DMS114 treated with DMSO at 0.1 percent for 48 hours (cell line): ENCODE results near the gene PER1.

Source experiments
- DNase-seq: peaks from one replicate; lab custom pipeline; 2025; ENCODE audit not compliant: unreplicated experiment; lab: John Stamatoyannopoulos, UW

The PER1 gene

DNA sequence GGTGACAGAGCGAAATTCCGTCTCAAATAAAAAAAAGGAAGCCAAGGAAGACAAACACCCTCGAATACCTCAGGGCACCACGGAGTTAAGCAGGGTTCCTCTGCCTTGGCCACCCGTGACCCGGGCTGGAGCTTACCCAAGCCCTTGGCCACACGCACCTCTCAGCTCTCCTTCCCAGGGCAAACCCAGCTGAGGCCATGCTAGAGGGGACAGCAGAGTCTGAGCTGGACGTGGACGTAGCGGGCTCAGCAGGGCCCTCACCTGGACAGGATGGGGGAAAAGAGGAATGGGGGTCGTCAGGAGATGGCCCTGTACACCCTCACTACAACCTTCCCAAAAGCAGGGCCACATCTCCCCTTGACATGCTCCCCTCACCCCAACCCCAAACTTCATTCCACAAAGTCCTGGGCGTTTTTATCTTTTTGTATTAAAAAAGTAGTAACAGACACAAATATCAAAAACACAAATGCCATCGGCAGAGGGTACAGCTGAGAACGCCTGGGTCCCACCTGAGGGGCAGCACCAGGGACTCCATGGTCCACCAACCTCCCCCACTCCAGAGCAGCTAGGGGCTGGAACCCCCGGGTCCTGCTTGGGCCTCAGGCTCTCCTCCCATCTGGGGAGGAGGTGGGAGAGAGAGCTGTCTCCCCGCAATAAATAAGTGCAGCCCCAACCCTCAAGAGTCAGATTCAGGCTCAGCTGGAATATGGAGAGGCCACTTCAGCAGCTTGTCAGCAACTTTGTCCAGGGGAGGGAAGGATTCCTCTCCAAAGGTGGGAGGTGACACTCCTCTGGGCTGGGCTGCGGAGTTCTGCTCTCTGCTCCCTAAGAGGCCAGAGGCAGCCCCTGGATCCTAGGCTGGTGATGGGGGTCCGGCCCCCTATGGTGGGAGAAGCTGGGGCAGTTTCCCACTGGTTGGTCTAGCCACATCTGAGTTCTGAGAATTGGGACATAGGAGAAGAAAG lies 11.9 kb downstream of the PER1 start:
- no peak for DNase-seq

DNA sequence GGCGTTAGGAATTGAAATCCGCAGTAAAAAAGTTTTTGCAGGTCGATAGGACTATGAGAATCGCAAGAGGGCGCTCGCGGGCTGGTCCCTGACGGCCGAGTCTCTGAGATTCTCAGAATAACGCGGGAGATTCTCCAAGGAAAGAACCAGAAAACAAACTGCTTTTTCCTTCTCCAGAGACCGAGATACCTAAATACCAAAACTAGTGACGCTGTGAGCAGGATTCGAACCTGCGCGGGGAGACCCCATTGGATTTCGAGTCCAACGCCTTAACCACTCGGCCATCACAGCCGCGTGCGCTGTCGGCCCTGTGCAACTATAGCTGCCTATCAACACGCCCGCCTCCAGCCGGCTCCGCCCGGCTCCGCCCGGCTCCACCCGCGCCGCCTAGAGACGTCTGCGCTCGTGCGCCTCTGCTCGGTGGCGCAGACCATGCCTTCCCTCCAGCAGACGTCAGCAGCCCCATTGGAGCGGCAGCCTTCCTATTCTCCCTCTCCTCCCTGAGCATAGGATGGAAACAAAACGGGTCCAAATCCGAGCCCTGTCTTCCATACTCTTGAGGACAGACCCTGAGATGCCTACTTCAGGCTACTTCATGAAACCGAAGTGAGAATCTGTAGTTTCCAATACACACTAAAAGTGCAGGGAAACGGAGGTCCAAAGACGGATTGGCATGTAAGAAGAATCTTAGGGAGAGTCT lies 13.4 kb downstream of the PER1 start:
- peak; percentile 98 for DNase-seq

- DNase-seq: no peak
Measured at GRCh38 chr17:8138374-8138671, 13.9 kb downstream of the PER1 start.

DNA sequence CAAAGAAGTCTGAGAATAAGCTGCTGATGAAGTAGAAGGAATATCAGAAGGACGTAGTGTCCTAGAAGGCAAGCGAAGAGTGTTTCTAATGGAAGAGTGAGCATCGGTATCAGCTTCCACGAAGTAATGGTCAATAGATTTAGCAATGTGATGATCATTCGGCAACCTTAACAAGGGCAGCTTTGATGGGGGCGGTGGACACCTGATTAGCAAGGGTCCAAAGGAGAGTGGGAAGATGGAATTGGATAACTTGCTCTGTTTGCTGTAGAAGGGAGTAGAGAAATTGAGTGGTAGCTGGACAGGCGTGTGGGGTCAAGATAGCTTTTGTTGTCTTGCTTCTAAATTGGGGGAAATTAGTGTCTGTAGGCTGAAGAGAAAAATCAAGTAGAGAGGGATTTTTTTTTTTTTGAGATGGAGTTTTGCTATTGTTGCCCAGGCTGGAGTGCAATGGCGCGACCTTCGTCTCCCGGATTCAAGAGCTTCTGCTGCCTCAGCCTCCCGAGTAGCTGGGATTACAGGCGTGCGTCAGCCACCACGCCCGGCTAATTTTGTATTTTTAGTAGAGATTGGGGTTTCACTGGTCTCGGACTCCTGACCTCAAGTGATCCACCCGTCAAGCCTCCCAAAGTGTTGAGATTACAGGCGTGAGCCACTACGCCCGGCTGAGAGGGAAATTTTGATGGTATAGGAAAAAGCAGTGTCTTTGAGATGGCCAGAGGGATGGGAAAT lies 14.4 kb downstream of the PER1 start:
- DNase-seq: no peak

- DNase-seq: no peak
Measured at GRCh38 chr17:8133941-8134340, 18.3 kb downstream of the PER1 start.

DNA sequence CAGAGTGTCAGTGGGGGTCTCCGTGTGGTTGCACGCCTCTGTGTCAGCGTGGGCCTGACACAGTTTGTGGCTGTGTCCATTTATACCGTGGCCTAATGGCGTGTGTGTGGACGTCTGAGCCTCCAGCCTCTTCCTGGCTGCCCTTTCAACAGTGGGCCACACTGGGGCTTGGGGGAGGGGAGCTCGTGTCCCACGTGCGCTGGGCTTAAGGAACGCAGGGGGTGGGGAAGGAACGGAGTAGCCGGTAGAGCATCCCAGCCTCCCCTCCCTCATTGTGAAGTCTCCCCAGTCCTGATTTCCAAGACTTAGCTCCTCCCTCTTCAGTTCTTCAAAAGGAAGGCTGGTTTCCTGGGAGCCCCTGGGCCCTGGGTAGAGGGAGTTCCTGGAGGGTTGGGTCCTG lies 18.8 kb downstream of the PER1 start:
- no peak for DNase-seq

- DNase-seq: no peak
Measured at GRCh38 chr17:8131844-8132441, 20.3 kb downstream of the PER1 start.

- DNase-seq: no peak
Measured at GRCh38 chr17:8128125-8128784, 23.9 kb downstream of the PER1 start.

GRCh38 chr17:8126491-8127066 lies 25.6 kb downstream of the PER1 start:
- peak; percentile 59 for DNase-seq

DNA sequence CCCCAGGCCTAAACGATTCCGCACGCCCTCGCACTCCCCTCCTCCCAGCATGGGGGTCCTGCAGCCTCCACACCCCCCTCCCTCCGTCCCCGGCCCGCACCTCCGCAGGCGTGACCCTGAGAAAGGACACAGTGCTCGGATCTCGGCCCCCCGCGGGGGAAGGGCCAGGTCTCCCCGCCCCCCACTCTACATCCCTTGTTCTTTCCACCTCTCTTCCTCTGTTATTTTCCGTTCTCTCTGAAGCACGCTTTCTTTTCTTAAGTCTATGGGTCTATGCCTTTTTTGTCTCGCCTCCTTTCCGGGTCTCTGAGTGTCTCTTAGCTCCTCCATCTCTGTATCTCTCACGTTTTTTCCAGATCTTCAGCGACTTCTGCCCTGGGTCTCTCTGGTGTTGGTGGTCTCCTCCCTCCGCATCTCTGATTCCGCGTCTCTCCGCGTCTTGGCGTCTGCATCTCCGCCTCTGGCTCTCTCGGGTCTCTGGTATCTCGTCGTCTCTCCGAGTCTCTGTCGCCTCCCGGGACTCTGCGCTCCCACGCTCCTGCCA lies 26.2 kb downstream of the PER1 start:
- DNase-seq: peak; percentile 42

DNA sequence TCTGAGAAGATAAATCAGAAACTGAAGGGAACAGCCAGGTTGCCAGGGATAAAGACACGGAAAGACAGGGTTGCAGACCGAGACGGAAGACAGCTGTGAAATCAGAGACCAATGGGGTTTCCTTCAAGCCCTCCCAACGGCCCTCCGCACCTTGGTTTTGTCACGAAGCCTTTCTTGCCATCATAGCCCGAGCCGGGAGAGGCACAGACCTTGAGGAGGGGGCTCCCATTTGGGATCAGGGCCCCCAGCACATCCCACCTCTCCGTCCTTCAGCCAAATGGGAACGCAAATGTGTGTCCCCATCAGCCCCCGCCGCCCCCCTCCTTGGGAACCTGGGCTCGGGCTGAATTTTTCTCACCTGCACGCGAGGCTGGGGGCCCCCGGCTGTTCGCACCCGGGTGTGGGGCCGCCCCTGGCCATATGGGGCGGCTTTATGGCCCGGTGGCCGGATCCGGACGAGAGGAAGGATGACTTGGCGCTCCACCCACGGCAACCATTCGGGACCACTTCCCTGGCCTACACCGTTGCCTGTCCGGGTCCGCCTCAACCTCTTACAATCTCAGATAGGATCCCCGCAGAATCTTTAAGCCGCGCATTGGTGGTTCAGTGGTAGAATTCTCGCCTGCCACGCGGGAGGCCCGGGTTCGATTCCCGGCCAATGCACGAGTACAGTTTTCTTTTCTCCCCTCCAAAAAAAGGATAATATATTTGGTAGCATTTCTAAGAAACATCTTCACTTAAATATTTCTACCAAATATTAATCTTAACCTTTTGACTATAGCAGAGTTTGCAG lies 26.9 kb downstream of the PER1 start:
- DNase-seq: peak; percentile 65

DNA sequence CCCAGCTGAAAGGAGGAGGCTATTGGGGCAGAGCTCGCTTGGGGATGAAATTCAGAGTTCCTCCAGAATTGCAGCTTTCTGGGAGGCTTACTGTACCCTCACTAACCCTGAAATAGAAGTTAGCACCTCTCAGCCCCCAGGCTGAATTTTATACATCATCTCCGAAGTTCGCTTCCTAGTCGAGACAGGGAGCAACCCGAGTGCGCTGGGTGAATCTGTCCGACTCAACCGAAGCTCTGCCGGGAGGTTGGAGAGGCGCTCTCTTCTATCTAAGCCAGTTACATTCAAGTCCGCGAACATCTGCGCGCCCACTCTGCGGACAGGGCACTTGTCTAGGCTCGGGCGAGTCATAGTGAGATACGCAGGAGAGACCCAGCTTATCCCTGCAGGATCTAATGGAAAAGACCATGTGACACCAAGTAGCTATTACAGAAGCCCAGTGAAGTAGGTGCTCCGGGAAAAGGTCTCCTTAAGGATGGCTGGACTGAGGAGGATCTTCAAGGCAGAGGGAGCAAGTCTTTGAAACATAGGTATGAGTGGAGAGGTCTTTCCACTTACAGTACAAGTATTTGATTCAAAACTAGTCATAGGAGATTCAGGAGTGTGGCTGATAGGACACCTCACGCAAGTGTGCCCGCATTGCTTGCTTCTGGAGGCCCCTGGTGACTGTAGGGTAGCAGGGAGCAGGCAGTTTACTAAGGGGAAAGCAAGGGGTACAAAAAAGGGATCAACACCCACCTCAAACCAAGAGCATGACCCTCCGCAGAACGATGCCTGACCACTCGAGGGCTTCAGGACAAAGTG lies 27.7 kb downstream of the PER1 start:
- DNase-seq: no peak

DNA sequence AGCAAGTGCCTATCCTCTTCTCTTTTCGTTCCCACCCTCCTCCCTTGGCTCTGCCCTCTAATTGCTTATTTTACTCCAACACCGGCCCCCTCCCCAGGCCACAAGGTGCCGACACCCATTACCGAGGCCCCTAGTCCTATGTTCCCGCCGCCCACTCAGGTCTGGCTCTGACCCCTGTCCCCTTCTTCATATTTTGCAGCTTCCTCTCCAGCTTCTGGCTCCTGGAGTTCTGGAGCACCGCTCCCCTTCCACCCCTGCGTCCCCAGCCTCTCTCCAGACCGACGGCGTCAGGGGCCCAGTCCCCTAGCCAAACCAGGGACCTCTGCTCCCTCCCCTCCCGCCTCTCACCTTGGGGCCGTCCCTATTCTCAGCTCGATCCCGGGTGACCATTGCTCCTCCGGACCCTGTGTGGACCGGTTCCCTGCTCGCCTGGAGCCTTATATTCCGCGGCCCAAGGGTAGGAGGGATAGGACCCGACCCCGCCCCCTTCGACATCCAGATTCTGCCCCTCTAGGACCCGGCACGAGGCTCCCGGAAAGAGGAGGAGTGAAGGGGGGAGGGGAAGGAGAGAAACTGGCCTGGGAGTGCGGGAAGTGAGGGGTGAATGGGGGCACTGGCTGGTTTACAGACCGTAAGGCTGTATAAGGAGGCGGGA lies 28.4 kb downstream of the PER1 start, which contains the start of gene HES7:
HES7 (minus strand) TSS at position 412 of the 655 bp plus-strand sequence; CDS start at position 390, 22 bp downstream.
- no peak for DNase-seq

DNA sequence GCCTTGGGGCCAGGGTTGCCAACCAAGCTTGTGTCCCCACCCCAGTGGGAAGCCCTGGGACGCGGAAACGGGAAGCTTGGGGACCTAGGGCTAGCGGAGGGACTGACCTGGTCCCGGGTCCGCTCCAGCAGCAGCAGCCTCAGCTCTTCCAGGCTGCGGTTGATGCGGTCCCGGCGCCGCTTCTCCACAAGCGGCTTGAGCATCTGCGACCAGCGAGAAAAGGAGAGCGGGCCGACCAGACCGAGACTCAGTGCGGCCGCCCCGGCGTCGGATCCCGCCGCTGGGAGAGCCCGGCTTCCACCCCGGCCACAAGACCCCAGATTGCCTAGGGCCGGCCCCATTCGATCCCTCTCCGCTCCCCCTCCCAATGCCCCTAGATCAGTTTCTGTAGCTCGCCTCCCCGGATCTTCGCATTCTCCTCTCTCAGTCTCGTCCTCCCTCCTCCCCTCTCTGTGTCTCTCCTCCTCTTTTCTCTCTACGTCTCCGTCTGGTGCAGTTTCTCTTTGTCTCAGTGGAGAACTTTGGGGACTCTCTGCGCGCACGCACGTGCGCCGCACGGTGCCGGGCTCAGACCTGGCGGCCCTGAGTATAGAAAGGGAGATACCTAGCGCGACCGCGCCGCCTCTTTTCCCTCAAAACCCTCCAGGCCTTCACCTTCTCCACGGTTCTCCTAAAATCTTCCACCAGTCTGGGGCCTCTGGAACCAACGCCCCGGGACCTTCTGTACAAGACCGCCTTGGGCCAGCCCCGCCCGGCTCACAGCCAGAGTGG lies 29.1 kb downstream of the PER1 start:
- DNase-seq: no peak

DNA sequence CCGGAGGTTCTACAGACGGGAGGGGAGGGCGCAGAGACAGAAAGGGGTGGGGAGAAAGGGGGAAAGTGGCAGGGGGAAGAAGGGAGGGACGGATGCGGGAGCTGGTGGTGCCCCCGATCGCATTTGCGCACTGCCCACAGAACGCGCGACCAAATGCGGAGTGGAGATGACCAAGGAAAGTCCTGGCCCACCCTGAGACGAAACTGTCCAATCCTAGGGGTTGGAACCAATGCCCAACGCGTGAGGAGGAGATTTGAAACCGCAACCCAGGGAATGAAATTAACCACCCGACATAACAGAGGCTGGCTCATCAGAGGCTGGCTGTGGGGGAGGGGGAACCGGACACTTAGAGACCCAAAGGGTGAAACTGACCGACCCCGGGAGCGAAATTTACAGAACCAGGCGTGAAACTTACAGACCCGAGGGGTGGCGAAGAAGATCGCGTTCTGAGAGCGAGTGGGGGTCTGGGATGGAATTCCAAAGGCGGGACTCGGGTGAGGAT lies 29.7 kb downstream of the PER1 start:
- no peak for DNase-seq

DNA sequence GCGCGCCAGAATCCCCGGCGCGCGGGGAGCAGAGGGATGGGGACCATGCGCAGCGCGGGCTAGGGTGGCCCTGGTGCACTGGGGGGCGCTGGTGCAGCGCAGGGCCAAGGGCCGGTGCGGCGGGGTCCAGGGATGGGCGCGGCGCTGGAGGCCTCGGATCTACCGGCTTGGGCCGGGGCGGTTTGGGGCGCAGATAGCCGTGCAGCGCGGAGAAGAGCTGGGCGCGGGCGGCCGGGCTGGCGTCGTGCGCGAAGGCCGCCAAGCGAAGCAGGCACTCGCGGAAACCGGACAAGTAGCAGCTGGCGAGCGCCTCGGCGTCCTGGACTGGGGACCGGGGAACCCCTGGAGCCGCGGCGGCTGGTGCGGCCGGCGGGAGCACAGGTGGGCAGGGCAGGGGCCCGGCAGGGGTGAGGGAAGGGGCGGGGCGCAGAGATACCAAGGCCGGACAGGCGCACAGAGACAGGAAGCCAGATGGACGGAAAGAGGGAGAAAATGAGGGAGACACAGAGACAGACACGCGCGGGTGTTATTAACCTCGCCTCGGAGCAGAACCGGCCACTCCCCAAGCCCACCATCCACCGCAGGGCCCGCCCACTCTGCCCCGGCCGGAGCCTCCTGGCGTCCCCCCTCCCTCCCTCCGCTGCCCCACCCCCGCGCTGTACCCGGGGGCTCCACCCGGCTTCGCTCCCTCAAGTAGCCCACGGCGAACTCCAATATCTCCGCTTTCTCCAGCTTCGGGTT lies 30.4 kb downstream of the PER1 start:
- DNase-seq: peak; percentile 50

- DNase-seq: no peak
Measured at GRCh38 chr17:8121407-8121680, 30.9 kb downstream of the PER1 start.
